ENCODE measurements around the gene SELENOO. TPM values are rescaled to one million over a fixed set of nuclear protein-coding genes. Genes with fewer than 3 reads are reported as not detected.

Gene SELENOO
- polyA plus RNA-seq, 1 experiment: 6.8 TPM

GRCh38 chr22:50194037-50194805 is 6.6 kb upstream of the SELENOO start:
- Histone ChIP-seq H3K27me3 (ENCODE audit: control insufficient read depth, insufficient read depth, low read length) (no peaks in the 10 kb centered on the region), H3K27ac (ENCODE audit: low read depth, low read length) (no peak overlapping the region), H3K9me3 (ENCODE audit: control insufficient read depth, insufficient read depth, low read length) (no peaks in the 10 kb centered on the region; the same call in 1 of the 2 replicates), H3K4me3 (ENCODE audit: low read depth, low read length) (no peak overlapping the region)
- ChIA-PET CTCF (no interaction called here), POLR2A (no interaction called here)
- no peak for TF ChIP-seq CTCF (IDR thresholded peaks at IDR 0.05; ENCODE audit: low read depth, low read length)
- no peak for DNase-seq (ENCODE audit: low read depth, low spot score)

DNA sequence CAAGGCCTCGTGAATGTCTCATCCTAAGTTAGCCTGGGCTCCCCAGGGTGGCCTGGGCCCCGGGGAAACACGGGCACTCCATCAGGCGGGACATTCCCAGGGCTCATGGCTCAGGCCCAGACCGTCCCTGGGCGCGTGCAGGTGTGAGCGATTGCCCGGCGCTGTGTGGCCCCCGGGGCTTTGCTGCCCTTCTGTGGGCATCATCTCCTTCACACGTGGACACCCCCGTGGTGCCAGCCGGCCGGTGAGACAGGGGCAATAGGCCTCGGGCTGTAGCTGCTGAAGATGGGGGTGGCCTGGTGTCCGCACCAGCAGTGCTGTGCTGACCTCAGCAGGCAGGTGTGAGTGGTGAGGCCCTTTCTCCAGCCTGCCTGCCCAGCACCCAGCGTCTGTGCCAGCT is 4.6 kb upstream of the SELENOO start:
- H3K4me3 ChIP-seq (ENCODE audit: low read depth, low read length): no peak overlapping the region
- H3K9me3 ChIP-seq (ENCODE audit: control insufficient read depth, insufficient read depth, low read length): no peaks in the 10 kb centered on the region; the same call in 1 of the 2 replicates
- H3K27ac ChIP-seq (ENCODE audit: low read depth, low read length): no peak overlapping the region
- ChIA-PET POLR2A (no interaction called here), CTCF (no interaction called here)
- DNase-seq (ENCODE audit: low read depth, low spot score): no peak
- no peak for TF ChIP-seq CTCF (IDR thresholded peaks at IDR 0.05; ENCODE audit: low read depth, low read length)
- H3K27me3 ChIP-seq (ENCODE audit: control insufficient read depth, insufficient read depth, low read length): no peaks in the 10 kb centered on the region

DNA sequence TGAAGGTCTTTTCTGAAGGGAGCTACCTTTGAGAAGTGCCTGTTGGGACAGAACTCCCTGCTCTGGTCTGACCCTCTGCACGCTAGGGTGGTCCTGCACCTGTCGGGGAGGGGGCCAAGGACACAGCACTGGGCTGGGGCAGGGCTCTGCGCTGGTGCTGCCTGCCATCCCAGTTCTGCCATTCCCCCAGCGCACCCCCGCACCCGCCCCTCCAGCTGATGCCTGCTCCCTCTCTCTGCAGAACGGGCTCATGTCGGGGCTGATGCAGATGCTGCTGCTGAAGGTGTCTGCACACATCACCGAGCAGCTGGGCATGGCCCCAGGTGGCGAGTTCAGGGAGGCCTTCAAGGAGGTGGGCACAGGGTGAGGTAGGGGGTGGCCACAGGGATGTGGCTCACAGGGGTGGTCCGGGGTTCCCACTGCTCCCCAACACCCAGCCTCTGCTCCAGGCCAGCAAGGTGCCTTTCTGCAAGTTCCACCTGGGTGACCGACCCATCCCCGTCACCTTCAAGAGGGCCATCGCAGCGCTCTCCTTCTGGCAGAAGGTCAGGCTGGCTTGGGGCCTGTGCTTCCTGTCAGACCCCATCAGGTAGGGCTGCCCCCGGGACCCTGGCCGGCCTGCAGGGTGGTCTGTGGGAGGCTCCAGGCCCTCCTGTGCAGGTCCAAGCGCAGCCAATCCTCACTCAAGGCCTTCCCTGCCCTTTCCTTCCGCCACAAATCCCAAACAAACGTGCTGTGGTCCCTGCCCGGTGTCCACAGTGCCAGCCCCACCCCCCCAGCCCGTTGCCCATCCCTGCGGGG is 3.6 kb upstream of the SELENOO start:
- H3K27me3 ChIP-seq (ENCODE audit: control insufficient read depth, insufficient read depth, low read length): no peaks in the 10 kb centered on the region
- H3K27ac ChIP-seq (ENCODE audit: low read depth, low read length): no peak overlapping the region
- ChIA-PET CTCF (no interaction called here), POLR2A (no interaction called here)
- no peak overlapping the region for H3K4me3 ChIP-seq (ENCODE audit: low read depth, low read length)
- TF ChIP-seq CTCF (IDR thresholded peaks at IDR 0.05; ENCODE audit: low read depth, low read length): no peak
- H3K9me3 ChIP-seq (ENCODE audit: control insufficient read depth, insufficient read depth, low read length): no peaks in the 10 kb centered on the region; the same call in 1 of the 2 replicates
- DNase-seq (ENCODE audit: low read depth, low spot score): no peak

DNA sequence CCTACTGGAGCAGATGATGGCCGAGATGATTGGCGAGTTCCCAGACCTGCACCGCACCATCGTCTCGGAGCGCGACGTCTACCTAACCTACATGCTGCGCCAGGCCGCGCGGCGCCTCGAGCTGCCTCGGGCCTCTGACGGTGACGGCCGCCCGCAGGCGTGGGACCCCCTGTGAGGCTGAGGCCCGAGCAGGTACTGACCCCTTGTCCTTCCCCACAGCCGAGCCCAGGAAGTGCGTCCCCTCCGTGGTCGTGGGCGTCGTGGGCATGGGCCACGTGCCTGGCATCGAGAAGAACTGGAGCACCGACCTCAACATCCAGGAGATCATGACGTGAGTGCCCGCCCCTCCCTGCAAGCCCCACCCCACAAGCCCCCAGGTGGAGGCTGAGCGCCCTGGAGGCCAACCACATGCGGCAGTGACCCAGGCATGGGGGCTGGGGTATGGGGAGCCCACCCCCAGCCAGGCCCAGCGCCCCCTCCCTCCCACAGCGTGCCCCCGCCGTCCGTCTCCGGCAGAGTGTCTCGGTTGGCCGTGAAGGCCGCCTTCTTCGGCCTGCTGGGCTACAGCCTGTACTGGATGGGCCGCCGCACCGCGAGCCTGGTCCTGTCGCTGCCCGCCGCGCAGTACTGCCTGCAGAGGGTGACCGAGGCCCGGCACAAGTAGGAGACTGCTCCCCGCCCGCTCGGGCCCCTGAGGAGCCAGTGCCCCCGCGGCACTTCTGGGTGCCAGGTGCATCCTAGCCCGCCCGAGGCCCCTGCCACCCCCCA is 2.8 kb upstream of the SELENOO start:
- POLR2A ChIA-PET: no interaction called here

More for the DNA sequence above, 2.8 kb upstream of the SELENOO start:
- Histone ChIP-seq H3K27me3 (ENCODE audit: control insufficient read depth, insufficient read depth, low read length) (no peaks in the 10 kb centered on the region), H3K4me3 (ENCODE audit: low read depth, low read length) (no peak overlapping the region), H3K9me3 (ENCODE audit: control insufficient read depth, insufficient read depth, low read length) (no peaks in the 10 kb centered on the region; the same call in 1 of the 2 replicates), H3K27ac (ENCODE audit: low read depth, low read length) (no peak overlapping the region)
- CTCF ChIA-PET: no interaction called here
- DNase-seq (ENCODE audit: low read depth, low spot score): no peak
- no peak for TF ChIP-seq CTCF (IDR thresholded peaks at IDR 0.05; ENCODE audit: low read depth, low read length)

Data from AG04450 (cell line).